Adrenal gland (tissue), 5 donors: ENCODE data around the gene SRPK2.

Experiments
- POLR2A ChIP-seq, 2 donors: fragments of 450-650 bp; IDR thresholded peaks; one replicate each; pipeline ENCODE4 v1.6.1; 2017; ENCODE audit warnings: antibody characterized with exemption in 2 of 2, mild to moderate bottlenecking in 2 of 2, moderate library complexity in 1 of 2
- TF ChIP-seq, protein P1 (sequence below), 6 experiments: fragments of 450-650 bp in 4 of 6; fragments of 200-600 bp in 2 of 6; sonication (generic) in 1 of 6; IDR thresholded peaks; 1 replicate in 5 of 6; 2 replicates in 1 of 6; pipeline versions ENCODE4 v1.5.1 to v1.8.0; 2016 to 2021; ENCODE audit warnings: antibody characterized with exemption in 6 of 6, mild to moderate bottlenecking in 2 of 6, moderate library complexity in 1 of 6
- donor health status: DM: no; HTN: no; CAD: no.

GRCh38 chr7:105387508-105388355 is 989 bp downstream of the SRPK2 start:
- TF ChIP-seq, protein P1, sequence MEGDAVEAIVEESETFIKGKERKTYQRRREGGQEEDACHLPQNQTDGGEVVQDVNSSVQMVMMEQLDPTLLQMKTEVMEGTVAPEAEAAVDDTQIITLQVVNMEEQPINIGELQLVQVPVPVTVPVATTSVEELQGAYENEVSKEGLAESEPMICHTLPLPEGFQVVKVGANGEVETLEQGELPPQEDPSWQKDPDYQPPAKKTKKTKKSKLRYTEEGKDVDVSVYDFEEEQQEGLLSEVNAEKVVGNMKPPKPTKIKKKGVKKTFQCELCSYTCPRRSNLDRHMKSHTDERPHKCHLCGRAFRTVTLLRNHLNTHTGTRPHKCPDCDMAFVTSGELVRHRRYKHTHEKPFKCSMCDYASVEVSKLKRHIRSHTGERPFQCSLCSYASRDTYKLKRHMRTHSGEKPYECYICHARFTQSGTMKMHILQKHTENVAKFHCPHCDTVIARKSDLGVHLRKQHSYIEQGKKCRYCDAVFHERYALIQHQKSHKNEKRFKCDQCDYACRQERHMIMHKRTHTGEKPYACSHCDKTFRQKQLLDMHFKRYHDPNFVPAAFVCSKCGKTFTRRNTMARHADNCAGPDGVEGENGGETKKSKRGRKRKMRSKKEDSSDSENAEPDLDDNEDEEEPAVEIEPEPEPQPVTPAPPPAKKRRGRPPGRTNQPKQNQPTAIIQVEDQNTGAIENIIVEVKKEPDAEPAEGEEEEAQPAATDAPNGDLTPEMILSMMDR (IDR thresholded peaks at IDR 0.05): peak in 1 of 6 experiments; percentile 5
- no peak for TF ChIP-seq POLR2A (IDR thresholded peaks at IDR 0.05)
